SH-SY5Y (cell line): ENCODE data around the gene EVPL.

Experiments
- GATA2 ChIP-seq: IDR thresholded peaks from 2 replicates; pipeline ENCODE4 v1.6.1; 2011; ENCODE audit warnings: mild to moderate bottlenecking, low read depth, low read length
- GATA3 ChIP-seq: IDR thresholded peaks from 2 replicates; pipeline ENCODE4 v1.6.1; 2011; ENCODE audit warnings: low read depth, mild to moderate bottlenecking, low read length, moderate library complexity

GRCh38 chr17:76071531-76072147 is 44.5 kb upstream of the EVPL start:
- TF ChIP-seq GATA3 (no peak), GATA2 (no peak)
